ENCODE data around the gene NHS.

DNA sequence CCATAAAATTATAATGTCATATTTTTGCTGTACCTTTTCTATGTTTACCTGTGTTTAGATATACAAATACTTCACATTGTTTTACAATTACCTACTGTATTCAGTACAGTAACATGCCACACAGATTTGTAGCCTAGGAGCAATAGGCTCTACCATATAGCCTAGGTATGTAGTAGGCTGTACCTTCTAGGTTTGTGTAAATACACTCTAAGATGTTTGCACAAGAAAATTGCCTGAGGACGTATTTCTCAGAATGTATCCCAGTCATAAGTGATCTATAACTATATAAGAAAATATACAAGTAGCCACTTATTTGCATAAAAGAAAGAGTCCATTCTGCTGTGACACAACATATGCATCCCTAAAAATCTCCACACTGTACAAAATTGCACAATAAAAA, 326.0 kb downstream of the NHS start:
- no peak for TF ChIP-seq POLR2A (IDR thresholded peaks at IDR 0.05)
- TF ChIP-seq CTCF (IDR thresholded peaks at IDR 0.05 in 8 of 11, conservative IDR thresholded peaks at IDR 0.05 in 3 of 11), result no peak
- no peak for TF ChIP-seq POLR2AphosphoS5 (IDR thresholded peaks at IDR 0.05)
